Heart left ventricle (tissue), 16 donors: ENCODE results near the gene C3orf38. TPM values are rescaled to one million over a fixed set of nuclear protein-coding genes. Genes with fewer than 3 reads are reported as not detected.

Experiments
- ATAC-seq, 4 donors: fragments of 200-7000 bp; cut with Tn5 transposase; one replicate each; pipeline ENCODE4 v1.9.1; 2020 to 2022; ENCODE audit warnings: moderate library complexity in 4 of 4, mild to moderate bottlenecking in 3 of 4, moderate number of reproducible peaks in 1 of 4
- DNase-seq, 5 donors: peaks; one replicate each; pipeline ENCODE4 v3.0.0-alpha.2; 2020
- H3K27ac ChIP-seq, 12 donors: fragments of 200-600 bp; sonication (generic) in 4 of 12; one replicate each; pipeline versions ENCODE4 v1.5.0 to v1.8.0; 2016 to 2022; ENCODE audit warnings: mild to moderate bottlenecking in 2 of 12
- H3K27me3 ChIP-seq, 9 donors: fragments of 200-600 bp; sonication (generic) in 2 of 9; one replicate each; pipeline versions ENCODE4 v1.5.1 to v1.8.0; 2016 to 2022; ENCODE audit warnings: mild to moderate bottlenecking in 3 of 9
- H3K36me3 ChIP-seq, 9 donors: fragments of 200-600 bp; sonication (generic) in 2 of 9; one replicate each; pipeline versions ENCODE4 v1.5.0 to v1.8.0; 2018 to 2022; ENCODE audit warnings: mild to moderate bottlenecking in 2 of 9
- H3K4me1 ChIP-seq, 12 donors: fragments of 200-600 bp; sonication (generic) in 4 of 12; one replicate each; pipeline versions ENCODE4 v1.5.0 to v1.8.0; 2016 to 2022; ENCODE audit warnings: mild to moderate bottlenecking in 3 of 12
- H3K4me3 ChIP-seq, 12 donors: fragments of 200-600 bp; sonication (generic) in 4 of 12; one replicate each; pipeline versions ENCODE4 v1.5.0 to v1.8.0; 2017 to 2022; ENCODE audit warnings: mild to moderate bottlenecking in 9 of 12, moderate library complexity in 4 of 12
- H3K9me3 ChIP-seq, 12 donors: fragments of 200-600 bp; sonication (generic) in 4 of 12; one replicate each; pipeline versions ENCODE4 v1.5.0 to v1.8.0; 2016 to 2022; ENCODE audit warnings: mild to moderate bottlenecking in 1 of 12
- POLR2A ChIP-seq, 2 donors: fragments of 450-650 bp; IDR thresholded peaks; one replicate each; pipeline ENCODE4 v1.6.1; 2017; ENCODE audit warnings: antibody characterized with exemption in 2 of 2, mild to moderate bottlenecking in 2 of 2, moderate library complexity in 2 of 2
- WGBS, 4 donors: extraction: QIAGEN DNeasy Blood & Tissue Kit in 2 of 4; methylation state at CpG; one replicate each; pipeline versions ENCODE4 v1.1.5 to v1.1.7; 2013 to 2018; 5-methylcytosine and 5-hydroxymethylcytosine counted together
- intact Hi-C, 10 donors: fragments of 100-400 bp; cut with DNase I; formaldehyde crosslinking; loops; one replicate each; pipeline versions ENCODE4 v1.11.1 to v1.14.2; 2022
- long read RNA-seq, 3 donors: library from polyadenylated mRNA; unstranded; transcript quantifications; one replicate each; pipeline ENCODE4 v2.0.0, GENCODE V29; 2020 to 2021
- polyA plus RNA-seq, 2 donors: library from polyadenylated mRNA; stranded (reverse); fragments of 200-250 nt; gene quantifications; one replicate each; pipeline ENCODE4 v1.2.3, GENCODE V29; 2013
- total RNA-seq, 9 donors: library from RNA; depleted of rRNA in 2 of 9; stranded (reverse); fragments of >200 nt in 2 of 9; fragmentation: NEBNext Ultra II Directional in 3 of 9; extraction: Animal tissue kit (Norgen Biotek cat#: 25700) in 3 of 9; gene quantifications; one replicate each; pipeline versions ENCODE4 v1.1.0 to v1.2.4, GENCODE V29; 2016 to 2023
- TF ChIP-seq, protein P1 (sequence below), 12 donors: fragments of 200-600 bp; sonication (generic) in 4 of 12; IDR thresholded peaks; one replicate each; pipeline versions ENCODE4 v1.5.0 to v1.8.0; 2018 to 2022; ENCODE audit warnings: antibody characterized with exemption in 12 of 12, mild to moderate bottlenecking in 5 of 12
- donor health status: ischemic (EF 13 %, LVEDD 7.1; RV severe dilation, severe dysfunction).
- donor health status: healthy with polysubstance abuse.
- donor health status: DM: no; HTN: yes; CAD: no.
- donor health status: DM: no; HTN: no; CAD: no.
- donor health status: ischemic (EF 25% LVEDD 6.9; RV normal size, moderate dysfunction).
- donor health status: ischemic (EF 25% LVEDD 5.7; RV mildly dilated, moderate dysfunction).
- donor health status: healthy.
- donor health status: DM: yes; HTN: yes; CAD: no.
- donor health status: ischemic (EF 35%, LVEDD 5.7; RV mildly dilated, moderate dysfunction).
- donor health status: nonischemic (EF 11% LVEDD 7.7; RV severe dilation, severe dysfunction).
- donor health status: DM: yes; HTN: yes; CAD: no.
- donor health status: PGD.
- donor health status: ischemic (EF 29% LVEDD 5.4; RV normal size, mild dysfunction).
- donor health status: nonischemic (EF 23%, LVEDD 6.1; RV moderate dilation, normal function).

C3orf38 gene
- total RNA-seq = 10 to 100 TPM in 8 of 9 donors, 1 to 10 TPM in 1; 8.6 to 21.5 (median 12.9) TPM
- 1 to 10 TPM; 4.3 to 7.7 TPM for polyA plus RNA-seq
- long read RNA-seq, donor 1, transcript C3orf38-201 (3 exons, 2,633 nt) = major isoform, 9 of 14 reads
- long read RNA-seq, donor 1, partial matches to known transcripts = 1 of 14 reads
- long read RNA-seq, donor 1, other reads (novel, unspliced or antisense) = 4 of 14 reads
- long read RNA-seq, donor 2, transcript C3orf38-201 (3 exons, 2,633 nt) = major isoform, 36 of 43 reads
- long read RNA-seq, donor 2, partial matches to known transcripts = 4 of 43 reads
- long read RNA-seq, donor 2, other reads (novel, unspliced or antisense) = 3 of 43 reads
- long read RNA-seq, donor 3, transcript C3orf38-201 (3 exons, 2,633 nt) = major isoform, 13 of 17 reads
- long read RNA-seq, donor 3, partial matches to known transcripts = 0 of 17 reads
- long read RNA-seq, donor 3, other reads (novel, unspliced or antisense) = 4 of 17 reads

DNA sequence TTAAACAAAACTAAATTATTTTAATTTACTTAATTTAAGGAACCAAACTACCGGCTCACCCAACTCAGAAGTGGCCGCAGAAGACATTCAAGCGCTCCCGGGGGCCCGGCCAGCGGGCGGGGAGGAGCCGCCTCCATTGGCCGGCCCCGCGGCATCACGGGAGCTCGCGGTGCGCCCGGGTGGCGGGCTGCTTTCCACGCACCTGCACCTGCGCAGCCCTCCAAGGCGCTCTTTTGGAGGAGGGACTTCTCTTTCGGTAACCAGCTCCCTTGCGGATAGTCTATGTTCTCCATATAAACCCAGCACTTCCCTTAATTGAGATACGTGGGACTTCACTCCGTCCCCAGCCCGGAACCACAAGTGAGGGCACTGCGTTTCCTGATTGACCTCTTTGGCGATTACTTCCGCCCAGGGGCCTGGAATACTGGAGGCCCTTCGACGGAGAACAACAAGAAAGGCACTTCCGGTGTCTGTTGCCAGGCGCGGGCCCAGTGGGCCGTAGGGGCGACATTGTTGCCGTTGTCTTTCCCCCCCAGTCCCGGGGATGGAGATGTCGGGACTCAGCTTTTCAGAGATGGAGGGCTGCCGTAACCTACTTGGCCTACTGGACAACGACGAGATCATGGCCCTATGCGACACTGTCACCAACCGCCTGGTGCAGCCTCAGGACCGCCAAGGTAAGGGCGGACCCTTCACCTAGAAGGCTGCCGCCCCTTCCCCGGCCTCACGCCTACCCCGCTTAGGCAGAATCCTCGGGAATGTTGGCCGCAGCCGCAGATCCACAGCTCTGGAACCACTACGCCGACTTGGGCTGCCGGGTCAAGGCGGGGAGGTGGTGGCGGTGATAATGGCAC is at the start of gene C3orf38:
Gene C3orf38, plus strand, starts transcription at position 451 of the 854 bp plus-strand sequence. Its CDS starts 94 bp downstream, at position 545.
- ATAC-seq = peak; percentile 96 to 99 (median 98)
- WGBS, 4 donors = 0 to 1% (median 0%) methylated on average over 54 to 57 of the region's 57 CpGs
- H3K4me3 ChIP-seq = peak within 1 kb of the TSS; percentile 66 to 95 (median 86)
- no peaks in the 10 kb centered on the region for H3K9me3 ChIP-seq
- intact Hi-C loops = loop anchor here in 4 of 10 donors (2.0 to 10.0 kb wide), 3 partner anchors 91 to 95 kb away; partner anchors contain the start of genes CGGBP1 (in 4 of the 4) and ZNF654 (in 4 of the 4)
- DNase-seq = peak; percentile 87 to 93 (median 90)
- TF ChIP-seq, protein P1, sequence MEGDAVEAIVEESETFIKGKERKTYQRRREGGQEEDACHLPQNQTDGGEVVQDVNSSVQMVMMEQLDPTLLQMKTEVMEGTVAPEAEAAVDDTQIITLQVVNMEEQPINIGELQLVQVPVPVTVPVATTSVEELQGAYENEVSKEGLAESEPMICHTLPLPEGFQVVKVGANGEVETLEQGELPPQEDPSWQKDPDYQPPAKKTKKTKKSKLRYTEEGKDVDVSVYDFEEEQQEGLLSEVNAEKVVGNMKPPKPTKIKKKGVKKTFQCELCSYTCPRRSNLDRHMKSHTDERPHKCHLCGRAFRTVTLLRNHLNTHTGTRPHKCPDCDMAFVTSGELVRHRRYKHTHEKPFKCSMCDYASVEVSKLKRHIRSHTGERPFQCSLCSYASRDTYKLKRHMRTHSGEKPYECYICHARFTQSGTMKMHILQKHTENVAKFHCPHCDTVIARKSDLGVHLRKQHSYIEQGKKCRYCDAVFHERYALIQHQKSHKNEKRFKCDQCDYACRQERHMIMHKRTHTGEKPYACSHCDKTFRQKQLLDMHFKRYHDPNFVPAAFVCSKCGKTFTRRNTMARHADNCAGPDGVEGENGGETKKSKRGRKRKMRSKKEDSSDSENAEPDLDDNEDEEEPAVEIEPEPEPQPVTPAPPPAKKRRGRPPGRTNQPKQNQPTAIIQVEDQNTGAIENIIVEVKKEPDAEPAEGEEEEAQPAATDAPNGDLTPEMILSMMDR (IDR thresholded peaks at IDR 0.05) = no peak
- TF ChIP-seq POLR2A (IDR thresholded peaks at IDR 0.05) = peak in 1 of 2 donors; percentile 45
- H3K36me3 ChIP-seq = peaks cover 0 to 18% (median 15%) of the 10 kb centered on the region in 9 donors
- H3K4me1 ChIP-seq = peaks cover 2 to 35% (median 18%) of the 10 kb centered on the region in 12 donors
- no peaks in the 10 kb centered on the region for H3K27me3 ChIP-seq
- H3K27ac ChIP-seq = peak within 1 kb of the TSS; percentile 80 to 98 (median 89)

DNA sequence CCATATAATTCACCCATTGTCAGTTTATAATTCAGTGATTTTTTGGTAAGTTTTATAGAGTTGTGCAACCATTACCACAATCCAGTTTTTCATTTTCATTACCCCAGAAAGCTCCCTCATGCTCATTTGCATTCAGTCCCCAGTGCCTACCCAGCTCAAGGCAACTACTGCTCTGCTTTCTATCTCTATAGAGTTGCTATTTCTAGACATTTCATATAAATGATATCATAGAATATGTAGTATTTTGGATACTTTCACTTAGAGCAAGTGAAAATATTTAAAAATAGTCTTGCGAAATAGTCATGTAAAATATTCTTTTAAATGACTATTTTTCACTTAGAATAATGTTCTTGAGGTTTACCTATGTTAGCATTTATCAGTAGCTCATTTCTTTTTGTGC is 48.6 kb upstream of the C3orf38 start:
- Histone ChIP-seq H3K27me3 (no peaks in the 10 kb centered on the region), H3K9me3 (peaks cover 0 to 20% (median 0%) of the 10 kb centered on the region in 12 donors), H3K27ac (no peak overlapping the region), H3K4me1 (peaks cover 0 to 11% (median 0%) of the 10 kb centered on the region in 12 donors), H3K4me3 (no peak overlapping the region), H3K36me3 (peaks cover 0 to 6% (median 0%) of the 10 kb centered on the region in 9 donors)
- DNase-seq (no peak), ATAC-seq (no peak)
- no peak for TF ChIP-seq POLR2A (IDR thresholded peaks at IDR 0.05)
- TF ChIP-seq, protein P1 (IDR thresholded peaks at IDR 0.05) = no peak
- WGBS, 4 donors = 97 to 98% (median 98%) methylated on average over 1 of the region's 1 CpG
- intact Hi-C loops = no loop called here

DNA sequence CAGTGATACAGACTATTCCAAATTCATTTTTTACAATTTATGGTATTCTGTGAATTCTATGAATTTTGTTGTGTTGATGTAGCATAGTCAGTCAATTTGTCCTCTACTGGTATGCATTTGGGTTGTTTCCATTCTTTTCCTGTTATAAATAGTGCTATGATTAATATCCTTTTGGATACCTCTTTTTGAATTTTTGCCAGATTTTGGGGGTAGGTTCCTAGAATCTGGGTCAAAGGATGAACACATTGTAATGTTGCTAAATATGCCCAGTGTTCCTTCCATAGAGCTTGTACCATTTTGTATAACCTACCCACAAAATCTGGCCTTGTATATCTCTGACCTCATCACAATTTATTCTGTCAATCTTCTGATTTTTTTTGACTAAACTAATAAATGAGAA is 44.4 kb upstream of the C3orf38 start:
- H3K9me3 ChIP-seq = peaks cover 0 to 20% (median 0%) of the 10 kb centered on the region in 12 donors
- TF ChIP-seq, protein P1 (IDR thresholded peaks at IDR 0.05) = no peak
- no peak for TF ChIP-seq POLR2A (IDR thresholded peaks at IDR 0.05)
- H3K27me3 ChIP-seq = no peaks in the 10 kb centered on the region
- peak in 1 of 4 donors; percentile 61 for ATAC-seq
- H3K4me1 ChIP-seq = peaks cover 0 to 20% (median 5%) of the 10 kb centered on the region in 12 donors
- no peak overlapping the region for H3K27ac ChIP-seq
- H3K36me3 ChIP-seq = no peaks in the 10 kb centered on the region
- no peak for DNase-seq
- no peak overlapping the region for H3K4me3 ChIP-seq
- intact Hi-C loops = loop anchor here in 1 of 10 donors (5.0 kb wide), 1 partner anchor 43 kb away; no protein-coding TSS in a partner anchor
